ENCODE results near the gene PACS1. TPM values are rescaled to one million over a fixed set of nuclear protein-coding genes. Genes with fewer than 3 reads are reported as not detected.

The PACS1 gene
- polyA plus RNA-seq, 1 of the 3 experiments (the other 2 are of a cell fraction): 37.3 TPM

- TF ChIP-seq, protein P1, sequence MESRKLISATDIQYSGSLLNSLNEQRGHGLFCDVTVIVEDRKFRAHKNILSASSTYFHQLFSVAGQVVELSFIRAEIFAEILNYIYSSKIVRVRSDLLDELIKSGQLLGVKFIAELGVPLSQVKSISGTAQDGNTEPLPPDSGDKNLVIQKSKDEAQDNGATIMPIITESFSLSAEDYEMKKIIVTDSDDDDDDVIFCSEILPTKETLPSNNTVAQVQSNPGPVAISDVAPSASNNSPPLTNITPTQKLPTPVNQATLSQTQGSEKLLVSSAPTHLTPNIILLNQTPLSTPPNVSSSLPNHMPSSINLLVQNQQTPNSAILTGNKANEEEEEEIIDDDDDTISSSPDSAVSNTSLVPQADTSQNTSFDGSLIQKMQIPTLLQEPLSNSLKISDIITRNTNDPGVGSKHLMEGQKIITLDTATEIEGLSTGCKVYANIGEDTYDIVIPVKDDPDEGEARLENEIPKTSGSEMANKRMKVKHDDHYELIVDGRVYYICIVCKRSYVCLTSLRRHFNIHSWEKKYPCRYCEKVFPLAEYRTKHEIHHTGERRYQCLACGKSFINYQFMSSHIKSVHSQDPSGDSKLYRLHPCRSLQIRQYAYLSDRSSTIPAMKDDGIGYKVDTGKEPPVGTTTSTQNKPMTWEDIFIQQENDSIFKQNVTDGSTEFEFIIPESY (IDR thresholded peaks at IDR 0.05; ENCODE audit: borderline replicate concordance, low read depth): no peak
- TF ChIP-seq YY1 (IDR thresholded peaks at IDR 0.05; ENCODE audit: low read depth) (no peak), MEF2A (IDR thresholded peaks at IDR 0.05; ENCODE audit: borderline replicate concordance, low read depth) (no peak), POLR2AphosphoS5 (IDR thresholded peaks at IDR 0.05; ENCODE audit: low read depth, low read length) (no peak), RXRA (IDR thresholded peaks at IDR 0.05; ENCODE audit: borderline replicate concordance, low read depth) (no peak), EZH2phosphoT487 (IDR thresholded peaks at IDR 0.05; ENCODE audit: borderline replicate concordance, low read depth) (no peak), RAD21 (IDR thresholded peaks at IDR 0.05; ENCODE audit: low read length) (no peak), PBX3 (IDR thresholded peaks at IDR 0.05) (no peak)
Measured at GRCh38 chr11:66235141-66235540, 165.1 kb downstream of the PACS1 start.

DNA sequence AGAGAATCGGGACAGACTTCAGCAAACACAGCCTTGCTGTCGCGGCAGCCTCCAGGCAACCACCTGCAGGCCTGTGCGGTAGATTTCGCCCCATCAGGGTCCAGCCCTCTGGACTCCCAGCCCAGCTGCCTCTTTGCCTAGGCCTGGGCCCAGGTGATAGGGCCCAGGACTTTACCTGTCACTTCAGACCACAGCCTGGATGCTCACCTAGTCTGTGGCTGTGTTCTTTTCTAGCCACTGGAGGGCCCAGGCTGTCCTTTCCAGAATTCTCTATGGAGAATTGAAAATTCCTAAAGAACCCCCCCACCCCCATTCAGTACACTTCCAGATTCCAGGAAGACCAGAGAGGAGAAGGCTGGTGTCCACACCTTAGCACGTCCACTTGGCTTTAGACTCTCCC is 167.8 kb downstream of the PACS1 start:
- ChIA-PET CTCF (interaction anchor here (4.8 kb wide), 1 partner anchor 15 kb away, joined by 34 read pairs; no protein-coding TSS in a partner anchor), POLR2A (no interaction called here)
- H3K27me3 ChIP-seq (ENCODE audit: insufficient read depth): no peaks in the 10 kb centered on the region
- H3K4me2 ChIP-seq: no peak overlapping the region
- no peak overlapping the region for H3K27ac ChIP-seq (ENCODE audit: low read depth in 2 of 2, low read length in 1 of 2)
- no peaks in the 10 kb centered on the region for H4K20me1 ChIP-seq (ENCODE audit: insufficient read depth)
- H3K9me2 ChIP-seq: no peaks in the 10 kb centered on the region
- H3K4me3 ChIP-seq (ENCODE audit: low read depth in 2 of 2, low read length in 1 of 2): no peak overlapping the region
- peaks cover 16 to 91% of the 10 kb centered on the region in 2 experiments for H3K36me3 ChIP-seq (replicated peaks in 1 of 2; ENCODE audit: control insufficient read depth in 1 of 2, insufficient read depth in 2 of 2, low read length in 1 of 2)
- H3K9me3 ChIP-seq: no peaks in the 10 kb centered on the region
- WGBS (ENCODE audit: low lambda C conversion rate): 99% methylated on average over 6 of the region's 6 CpGs
- no peaks in the 10 kb centered on the region for H3K4me1 ChIP-seq (ENCODE audit: control insufficient read depth in 1 of 2, insufficient read depth in 2 of 2, low read depth in 1 of 2, low read length in 1 of 2)
- H2AFZ ChIP-seq (ENCODE audit: low read depth): no peak overlapping the region
- no peaks in the 10 kb centered on the region for H3F3A ChIP-seq (replicated peaks; ENCODE audit: insufficient read depth)
- no peaks in the 10 kb centered on the region for H3K79me2 ChIP-seq (ENCODE audit: insufficient read depth)
- H3K9ac ChIP-seq: no peak overlapping the region
- TF ChIP-seq FOXM1 (IDR thresholded peaks at IDR 0.05; ENCODE audit: low read depth) (no peak), MEF2A (IDR thresholded peaks at IDR 0.05; ENCODE audit: borderline replicate concordance, low read depth) (no peak), GABPA (IDR thresholded peaks at IDR 0.05; ENCODE audit: low read depth) (no peak)
- TF ChIP-seq, protein P1 (IDR thresholded peaks at IDR 0.05; ENCODE audit: borderline replicate concordance, low read depth): no peak
- DNase-seq: no peak

More at GRCh38 chr11:66235141-66235540, 165.1 kb downstream of the PACS1 start:
- DNase-seq: no peak
- ChIA-PET CTCF (interaction anchor here (4.8 kb wide), 1 partner anchor 12 kb away, joined by 34 read pairs; no protein-coding TSS in a partner anchor), POLR2A (no interaction called here)
- no peaks in the 10 kb centered on the region for H4K20me1 ChIP-seq (ENCODE audit: insufficient read depth)
- no peak overlapping the region for H3K4me3 ChIP-seq (ENCODE audit: low read depth in 2 of 2, low read length in 1 of 2)
- no peak overlapping the region for H3K27ac ChIP-seq (ENCODE audit: low read depth in 2 of 2, low read length in 1 of 2)
- no peaks in the 10 kb centered on the region for H3K4me1 ChIP-seq (ENCODE audit: control insufficient read depth in 1 of 2, insufficient read depth in 2 of 2, low read depth in 1 of 2, low read length in 1 of 2)
- H3K9me3 ChIP-seq: no peaks in the 10 kb centered on the region
- H3F3A ChIP-seq (replicated peaks; ENCODE audit: insufficient read depth): no peaks in the 10 kb centered on the region
- H3K36me3 ChIP-seq (replicated peaks in 1 of 2; ENCODE audit: control insufficient read depth in 1 of 2, insufficient read depth in 2 of 2, low read length in 1 of 2): peaks cover 19 to 92% of the 10 kb centered on the region in 2 experiments
- H3K9me2 ChIP-seq: no peaks in the 10 kb centered on the region
- H3K27me3 ChIP-seq (ENCODE audit: insufficient read depth): no peaks in the 10 kb centered on the region
- WGBS (ENCODE audit: low lambda C conversion rate): 90% methylated on average over 11 of the region's 11 CpGs
- no peak overlapping the region for H2AFZ ChIP-seq (ENCODE audit: low read depth)
- no peaks in the 10 kb centered on the region for H3K79me2 ChIP-seq (ENCODE audit: insufficient read depth)
- H3K4me2 ChIP-seq: no peak overlapping the region
- no peak overlapping the region for H3K9ac ChIP-seq

Data from SK-N-SH (cell line).